Gastrocnemius medialis (tissue), 4 donors: ENCODE results near the gene CCDC93.

Experiments
- POLR2A ChIP-seq, 2 donors: fragments of 450-650 bp; IDR thresholded peaks; one replicate each; pipeline ENCODE4 v1.6.1; 2017; ENCODE audit warnings: antibody characterized with exemption in 2 of 2, mild to moderate bottlenecking in 2 of 2, moderate library complexity in 2 of 2
- TF ChIP-seq, protein P1 (sequence below), 5 experiments: fragments of 450-650 bp in 3 of 5; fragments of 200-600 bp in 2 of 5; sonication (generic) in 2 of 5; IDR thresholded peaks in 4 of 5; conservative IDR thresholded peaks in 1 of 5; 1 replicate in 4 of 5; 2 replicates in 1 of 5; pipeline ENCODE4 v1.5.1; 2016 to 2019; ENCODE audit warnings: antibody characterized with exemption in 5 of 5, mild to moderate bottlenecking in 3 of 5, moderate library complexity in 3 of 5

DNA sequence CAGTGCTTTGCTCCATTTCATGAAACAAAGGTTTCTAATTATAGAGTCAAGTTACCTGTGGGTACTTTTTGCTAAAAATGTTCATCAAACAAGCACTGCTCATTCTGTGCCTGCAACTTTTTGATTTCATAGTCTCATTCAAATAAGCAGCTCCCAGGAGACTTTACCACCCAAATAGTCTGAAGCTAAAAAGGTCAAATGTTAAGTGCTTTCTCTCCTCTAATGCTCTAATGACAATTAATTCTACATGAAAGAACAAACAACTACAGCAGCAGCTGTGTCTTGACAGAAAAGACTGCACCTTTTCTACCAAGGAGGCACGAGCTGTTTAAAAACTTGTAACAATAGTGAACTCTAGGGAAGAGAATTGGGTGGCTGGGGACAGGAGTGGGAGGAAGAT lies 65.3 kb downstream of the CCDC93 start:
- TF ChIP-seq, protein P1, sequence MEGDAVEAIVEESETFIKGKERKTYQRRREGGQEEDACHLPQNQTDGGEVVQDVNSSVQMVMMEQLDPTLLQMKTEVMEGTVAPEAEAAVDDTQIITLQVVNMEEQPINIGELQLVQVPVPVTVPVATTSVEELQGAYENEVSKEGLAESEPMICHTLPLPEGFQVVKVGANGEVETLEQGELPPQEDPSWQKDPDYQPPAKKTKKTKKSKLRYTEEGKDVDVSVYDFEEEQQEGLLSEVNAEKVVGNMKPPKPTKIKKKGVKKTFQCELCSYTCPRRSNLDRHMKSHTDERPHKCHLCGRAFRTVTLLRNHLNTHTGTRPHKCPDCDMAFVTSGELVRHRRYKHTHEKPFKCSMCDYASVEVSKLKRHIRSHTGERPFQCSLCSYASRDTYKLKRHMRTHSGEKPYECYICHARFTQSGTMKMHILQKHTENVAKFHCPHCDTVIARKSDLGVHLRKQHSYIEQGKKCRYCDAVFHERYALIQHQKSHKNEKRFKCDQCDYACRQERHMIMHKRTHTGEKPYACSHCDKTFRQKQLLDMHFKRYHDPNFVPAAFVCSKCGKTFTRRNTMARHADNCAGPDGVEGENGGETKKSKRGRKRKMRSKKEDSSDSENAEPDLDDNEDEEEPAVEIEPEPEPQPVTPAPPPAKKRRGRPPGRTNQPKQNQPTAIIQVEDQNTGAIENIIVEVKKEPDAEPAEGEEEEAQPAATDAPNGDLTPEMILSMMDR (IDR thresholded peaks at IDR 0.05 in 4 of 5, conservative IDR thresholded peaks at IDR 0.05 in 1 of 5), result no peak
- TF ChIP-seq POLR2A (IDR thresholded peaks at IDR 0.05), result no peak
